Stimulated activated CD8-positive, alpha-beta memory T cell treated with anti-CD3 and anti-CD28 coated beads, Interleukin-15, amount 100 ng/mL, for 4 hours (primary cell): Measurements from ENCODE around the gene CCDC107.

ENCODE experiments used
- DNase-seq, 2 donors: peaks; one replicate each; pipeline ENCODE4 v3.0.0-alpha.2; 2020; ENCODE audit warnings: low read depth in 2 of 2

The CCDC107 gene

GRCh38 chr9:35660966-35661415, 2.9 kb downstream of the CCDC107 start:
- DNase-seq = no peak

- no peak for DNase-seq
These were observed 3.8 kb downstream of the CCDC107 start for GRCh38 chr9:35661756-35662350.

GRCh38 chr9:35662437-35662836, 4.3 kb downstream of the CCDC107 start:
- DNase-seq = no peak

GRCh38 chr9:35664531-35665470, 6.7 kb downstream of the CCDC107 start, which contains the start of gene ARHGEF39:
ARHGEF39 (minus strand) TSS chr9:35665195; CDS start chr9:35665169, 26 bp downstream.
- no peak for DNase-seq

GRCh38 chr9:35665471-35665818, 7.4 kb downstream of the CCDC107 start:
- no peak for DNase-seq

- no peak for DNase-seq
These were observed 8.0 kb downstream of the CCDC107 start for GRCh38 chr9:35666045-35666444.

GRCh38 chr9:35666549-35666948, 8.5 kb downstream of the CCDC107 start:
- no peak for DNase-seq

GRCh38 chr9:35667939-35668338, 9.8 kb downstream of the CCDC107 start:
- no peak for DNase-seq

- no peak for DNase-seq
These were observed 11.4 kb downstream of the CCDC107 start for GRCh38 chr9:35669331-35670145.

- no peak for DNase-seq
These were observed 15.3 kb downstream of the CCDC107 start, which contains the start of gene CA9 for GRCh38 chr9:35673132-35674024. CA9 (plus strand) TSS chr9:35673928; CDS start chr9:35673960, 32 bp downstream.

- DNase-seq = no peak
These were observed 15.9 kb downstream of the CCDC107 start for GRCh38 chr9:35674025-35674361.

GRCh38 chr9:35675204-35675603, 17.1 kb downstream of the CCDC107 start:
- no peak for DNase-seq

- DNase-seq = no peak
These were observed 17.8 kb downstream of the CCDC107 start for GRCh38 chr9:35675732-35676392.

- no peak for DNase-seq
These were observed 21.0 kb downstream of the CCDC107 start for GRCh38 chr9:35679091-35679490.

GRCh38 chr9:35679766-35680330, 21.8 kb downstream of the CCDC107 start:
- no peak for DNase-seq

- no peak for DNase-seq
These were observed 22.4 kb downstream of the CCDC107 start for GRCh38 chr9:35680331-35681105.

- DNase-seq = no peak
These were observed 23.4 kb downstream of the CCDC107 start for GRCh38 chr9:35681341-35682002.

- no peak for DNase-seq
These were observed 24.0 kb downstream of the CCDC107 start for GRCh38 chr9:35682051-35682450.
